GM18909 (cell line): Measurements from ENCODE around the gene TNMD.

Source experiments
- ATAC-seq: cut with Tn5 transposase; IDR thresholded peaks from one replicate; pipeline ENCODE4 v1.9.1; 2021; ENCODE audit warnings: mild to moderate bottlenecking; ENCODE audit not compliant: unreplicated experiment, poor library complexity

The TNMD gene

DNA sequence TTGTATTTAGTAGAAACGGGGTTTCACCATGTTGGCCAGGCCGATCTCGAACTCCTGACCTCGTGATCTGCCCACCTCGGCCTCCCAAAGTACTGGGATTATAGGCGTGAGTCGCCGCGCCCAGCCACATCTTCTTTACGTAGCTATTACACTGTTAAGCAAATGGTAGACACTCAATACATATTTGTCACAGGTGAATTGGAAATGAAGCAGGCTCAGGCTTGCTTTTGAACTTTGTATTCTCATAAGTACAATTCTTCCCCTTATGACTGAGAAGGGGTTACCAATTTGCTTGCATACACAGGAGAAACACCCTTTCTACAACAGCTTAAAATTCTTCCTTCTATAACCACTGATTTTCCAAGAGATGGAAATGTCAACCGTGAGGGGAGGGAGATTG lies 58.5 kb downstream of the TNMD start:
- ATAC-seq: no peak

DNA sequence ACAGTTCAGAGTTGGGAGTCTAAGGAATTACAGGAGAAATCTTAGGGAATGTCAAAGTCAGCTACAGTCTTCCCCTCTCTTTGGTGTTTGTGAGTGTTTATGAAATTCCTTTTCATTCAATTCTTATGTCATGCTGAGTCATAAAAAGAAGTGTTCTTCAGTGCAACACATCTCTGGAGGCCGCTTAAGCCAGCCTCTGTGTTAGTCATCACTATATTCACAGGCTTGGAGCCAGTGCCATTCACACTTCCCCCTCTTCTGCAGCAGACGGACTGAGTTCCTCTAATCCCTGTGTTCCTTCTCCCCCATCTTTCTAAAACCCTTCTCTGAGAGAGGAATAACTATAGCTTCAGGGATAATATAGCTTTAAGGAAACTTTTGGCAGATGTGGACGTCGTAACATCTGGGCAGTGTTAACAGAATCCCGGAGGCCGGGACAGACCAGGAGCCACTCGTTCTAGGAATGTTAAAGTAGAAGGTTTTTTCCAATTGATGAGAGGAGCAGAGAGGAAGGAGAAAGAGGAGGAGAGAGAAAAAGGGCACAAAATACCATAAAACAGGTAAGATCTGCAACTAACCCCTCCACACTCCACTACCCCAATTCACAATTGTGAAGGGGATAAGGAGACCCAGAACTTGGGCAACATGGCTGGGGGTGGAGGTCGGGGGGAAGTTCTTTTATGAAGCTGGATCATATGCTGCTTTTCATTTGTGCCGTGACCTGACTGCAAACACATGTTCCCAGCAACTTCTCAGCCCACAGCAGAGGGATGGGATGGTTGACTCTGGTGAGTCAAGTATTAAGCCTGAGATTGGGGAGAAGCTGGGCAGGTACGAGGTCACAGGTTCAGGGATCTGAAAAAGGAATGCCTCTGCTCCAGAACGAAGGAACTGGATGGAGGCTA lies 59.5 kb downstream of the TNMD start, which contains the start of gene SRPX2:
Gene SRPX2 (plus strand): TSS at position 244 of the 905 bp plus-strand sequence. CDS start 2,124 bp downstream, outside the sequence.
- ATAC-seq: no peak

DNA sequence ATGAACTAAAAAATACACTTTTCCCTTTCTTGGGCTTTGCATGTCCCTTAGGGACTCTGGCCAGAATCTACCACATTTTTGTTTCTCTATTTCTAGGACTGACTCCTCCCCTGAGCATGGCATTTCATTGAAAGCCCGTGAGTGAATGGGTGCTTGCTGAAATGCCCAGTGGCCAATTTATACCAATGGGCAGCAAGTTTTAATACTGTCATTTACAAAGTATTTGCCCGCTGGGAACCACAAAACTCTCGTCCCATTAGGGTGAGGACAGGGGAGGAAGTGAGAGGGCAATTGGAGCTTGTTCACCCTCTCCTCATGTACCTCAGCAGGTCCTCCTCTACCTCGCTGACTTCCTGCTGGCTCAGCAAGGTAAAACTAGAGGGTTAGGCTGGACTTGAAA lies 60.4 kb downstream of the TNMD start:
- ATAC-seq: no peak

DNA sequence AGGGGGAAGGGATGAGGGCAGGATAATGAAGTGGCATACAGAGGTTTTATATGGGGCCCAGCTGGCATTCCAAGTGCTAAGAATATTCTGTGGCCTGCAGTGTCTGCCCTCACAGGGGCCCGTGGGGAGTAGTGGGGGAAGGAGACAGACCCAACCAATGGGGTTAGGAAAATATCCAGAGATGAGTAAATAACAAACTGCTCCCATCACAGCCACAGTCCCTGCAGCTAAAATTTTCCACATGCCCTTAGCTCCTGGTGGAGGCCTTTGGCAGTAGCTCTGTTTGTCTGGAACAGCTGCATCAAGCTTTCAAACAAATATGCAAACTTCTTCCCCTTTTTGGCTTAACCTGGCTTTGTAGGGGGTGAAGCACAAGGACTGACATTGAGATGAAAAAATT lies 62.4 kb downstream of the TNMD start:
- ATAC-seq: no peak

DNA sequence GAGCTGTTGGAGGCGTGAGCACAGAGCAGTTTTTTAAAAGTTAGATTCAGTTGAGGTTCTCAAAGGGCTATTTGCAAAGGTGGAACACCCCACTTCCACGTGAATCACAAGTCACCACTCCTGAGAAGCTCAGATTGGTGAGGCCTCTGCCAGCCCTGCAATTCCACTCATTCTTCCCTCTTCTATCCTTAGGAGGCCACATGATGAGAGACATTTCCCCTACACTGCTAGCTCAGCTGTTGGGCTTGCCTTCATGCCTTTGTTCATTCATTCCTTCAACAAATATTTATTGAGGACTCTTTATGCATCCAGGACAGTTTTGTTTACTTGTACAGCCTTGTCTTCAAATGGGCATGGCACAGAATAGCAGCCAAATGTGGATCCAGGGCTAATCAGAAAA lies 63.0 kb downstream of the TNMD start:
- no peak for ATAC-seq

DNA sequence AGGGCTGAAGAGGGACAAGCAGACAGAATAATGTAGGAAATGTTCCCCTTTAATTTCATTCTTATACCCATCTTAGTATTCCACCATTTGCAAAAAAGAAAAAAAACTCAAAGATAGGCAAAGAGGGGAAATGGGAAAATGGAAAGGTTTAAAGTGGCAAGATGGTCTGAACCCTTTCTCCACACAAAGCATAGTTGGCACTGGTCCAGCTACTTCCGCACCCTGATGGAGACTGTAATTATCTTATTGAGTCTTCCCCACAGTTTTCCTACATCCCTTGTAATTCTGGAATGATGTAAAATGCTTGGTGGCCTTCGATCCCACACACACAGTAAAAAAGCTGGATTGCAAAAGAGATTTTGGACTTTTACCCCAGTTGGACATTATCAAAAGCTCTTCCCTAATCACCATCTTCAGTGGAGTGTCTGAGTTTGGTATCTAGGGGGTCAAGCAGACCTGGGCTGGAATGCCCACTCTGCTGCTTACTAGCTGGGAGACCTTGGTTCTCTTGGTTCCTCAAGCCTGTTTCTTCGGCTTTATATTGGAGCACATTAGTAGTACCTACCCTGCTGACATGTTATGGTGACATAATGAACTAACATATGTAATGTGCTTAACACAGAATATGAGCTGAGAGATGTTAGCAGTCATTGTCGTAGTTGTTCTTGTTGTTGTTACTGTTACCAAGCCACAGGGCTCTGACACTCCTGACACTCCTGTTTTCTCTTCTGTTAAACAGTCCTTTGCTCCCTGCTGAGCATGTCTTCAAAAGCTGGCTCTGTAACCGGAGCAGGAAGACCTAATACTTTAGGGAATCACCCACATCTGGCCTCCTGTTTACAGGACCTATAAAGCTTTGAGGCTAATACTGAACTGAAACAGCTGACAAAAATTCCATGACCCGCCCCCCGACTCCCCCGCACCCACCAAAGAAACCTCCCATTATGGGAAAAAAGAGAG lies 64.0 kb downstream of the TNMD start:
- ATAC-seq: no peak
